NCI-H1436 (cell line): ENCODE data around the gene PLEKHG4B.
"Not testable (repeated sequence)": the region's sequence is repeated elsewhere in the genome, so short reads cannot be mapped to it uniquely, and the experiment has no call there.

ENCODE experiments used
- DNase-seq: peaks from one replicate; lab custom pipeline; 2025; lab: John Stamatoyannopoulos, UW

PLEKHG4B gene

GRCh38 chr5:199950-200645 is 108.1 kb downstream of the PLEKHG4B start:
- no peak for DNase-seq

GRCh38 chr5:200985-201384 is 109.0 kb downstream of the PLEKHG4B start:
- DNase-seq, result no peak

- no peak for DNase-seq
Observed at GRCh38 chr5:201672-202071, 109.7 kb downstream of the PLEKHG4B start.

GRCh38 chr5:203246-203930 is 111.4 kb downstream of the PLEKHG4B start:
- DNase-seq, result no peak

- DNase-seq, result no peak
Observed at GRCh38 chr5:204001-204400, 112.0 kb downstream of the PLEKHG4B start.

- DNase-seq, result no peak
Observed at GRCh38 chr5:204462-204861, 112.5 kb downstream of the PLEKHG4B start.

GRCh38 chr5:204966-205670 is 113.2 kb downstream of the PLEKHG4B start:
- no peak for DNase-seq

- no peak for DNase-seq
Observed at GRCh38 chr5:206406-206805, 114.4 kb downstream of the PLEKHG4B start.

- no peak for DNase-seq
Observed at GRCh38 chr5:206927-207536, 115.1 kb downstream of the PLEKHG4B start.

GRCh38 chr5:207599-207998 is 115.6 kb downstream of the PLEKHG4B start:
- no peak for DNase-seq

GRCh38 chr5:208449-209114 is 116.6 kb downstream of the PLEKHG4B start:
- no peak for DNase-seq

GRCh38 chr5:213803-214395 is 121.9 kb downstream of the PLEKHG4B start:
- no peak for DNase-seq

GRCh38 chr5:215256-215655 is 123.3 kb downstream of the PLEKHG4B start:
- DNase-seq, result not testable (repeated sequence)

GRCh38 chr5:216076-216475 is 124.1 kb downstream of the PLEKHG4B start:
- DNase-seq, result not testable (repeated sequence)

- peak; percentile 93 for DNase-seq
Observed at GRCh38 chr5:217494-218456, 125.8 kb downstream of the PLEKHG4B start, which contains the start of the genes CCDC127 and SDHA. CCDC127 (minus strand) TSS chr5:218153; CDS start chr5:216849, 1,304 bp downstream. SDHA (plus strand) TSS chr5:218320; CDS start chr5:218356, 36 bp downstream.

- DNase-seq, result no peak
Observed at GRCh38 chr5:218457-219291, 126.7 kb downstream of the PLEKHG4B start.

GRCh38 chr5:219460-219863 is 127.5 kb downstream of the PLEKHG4B start:
- DNase-seq, result no peak

- no peak for DNase-seq
Observed at GRCh38 chr5:219991-220390, 128.0 kb downstream of the PLEKHG4B start.
